ENCODE results near the gene NEK9. TPM values are rescaled to one million over a fixed set of nuclear protein-coding genes. Genes with fewer than 3 reads are reported as not detected.
A peak's percentile ranks its signal among the peaks of the same experiment; 100 is the strongest.
"Not testable (repeated sequence)": the region's sequence is repeated elsewhere in the genome, so short reads cannot be mapped to it uniquely, and the experiment has no call there.

NEK9 gene
- total RNA-seq, 6 donors from 2014 or later, result 37.5 to 96.4 (median 78.9) TPM

GRCh38 chr14:75069121-75069810 lies 57.6 kb downstream of the NEK9 start, which contains the start of gene ZC2HC1C:
Gene ZC2HC1C, plus strand, starts transcription at chr14:75069641. Its CDS starts 933 bp downstream, at chr14:75070574.
- Histone ChIP-seq H3K4me1 (peaks cover 20 to 37% (median 23%) of the 10 kb centered on the region in 4 donors), H3K27me3 (no peaks in the 10 kb centered on the region), H3K4me3 (peak within 1 kb of the TSS; percentile 35 to 58 (median 50)), H3K27ac (peak within 1 kb of the TSS; percentile 83 to 90 (median 90)), H3K9me3 (no peaks in the 10 kb centered on the region), H3K36me3 (no peaks in the 10 kb centered on the region)
- DNase-seq (peak; percentile 96 to 99), ATAC-seq (ENCODE audit: low FRiP score in 2 of 2) (peak; percentile 96)
- WGBS, 2 donors, result 1 to 6% methylated on average over 27 to 47 of the region's 58 CpGs
- peak in 2 of 4 donors; percentile 79 to 88 for TF ChIP-seq EP300 (IDR thresholded peaks at IDR 0.05)
- TF ChIP-seq CTCF (IDR thresholded peaks at IDR 0.05), result peak in 2 of 6 experiments; percentile 14 to 24
- TF ChIP-seq POLR2A (IDR thresholded peaks at IDR 0.05), result peak in 3 of 4 donors; percentile 48 to 77 (median 71)
- TF ChIP-seq POLR2AphosphoS5 (IDR thresholded peaks at IDR 0.05), result peak; percentile 64 to 78

GRCh38 chr14:75068294-75069120 lies 58.3 kb downstream of the NEK9 start:
- DNase-seq (no peak), ATAC-seq (ENCODE audit: low FRiP score in 2 of 2) (peak in 1 of 2 donors; percentile 47)
- Histone ChIP-seq H3K4me1 (peaks cover 20 to 41% (median 25%) of the 10 kb centered on the region in 4 donors), H3K36me3 (no peaks in the 10 kb centered on the region), H3K27ac (peak overlapping the region; percentile 83 to 90 (median 90)), H3K4me3 (peak overlapping the region; percentile 35 to 58 (median 50)), H3K27me3 (no peaks in the 10 kb centered on the region), H3K9me3 (no peaks in the 10 kb centered on the region)
- TF ChIP-seq EP300 (IDR thresholded peaks at IDR 0.05), result no peak
- TF ChIP-seq POLR2AphosphoS5 (IDR thresholded peaks at IDR 0.05), result no peak
- no peak for TF ChIP-seq POLR2A (IDR thresholded peaks at IDR 0.05)
- no peak for TF ChIP-seq CTCF (IDR thresholded peaks at IDR 0.05)
- 22 to 24% methylated on average over 15 of the region's 15 CpGs for WGBS, 2 donors

GRCh38 chr14:75067765-75068164 lies 59.1 kb downstream of the NEK9 start:
- not testable (repeated sequence) for ATAC-seq (ENCODE audit: low FRiP score in 2 of 2)

GRCh38 chr14:75067212-75067611 lies 59.6 kb downstream of the NEK9 start:
- no peaks in the 10 kb centered on the region for H3K27me3 ChIP-seq
- WGBS, 2 donors, result 88 to 93% methylated on average over 1 of the region's 1 CpG
- DNase-seq (no peak), ATAC-seq (ENCODE audit: low FRiP score in 2 of 2) (no peak)
- H3K4me3 ChIP-seq, result no peak overlapping the region
- peaks cover 26 to 52% (median 33%) of the 10 kb centered on the region in 4 donors for H3K4me1 ChIP-seq
- H3K9me3 ChIP-seq, result no peaks in the 10 kb centered on the region
- peak overlapping the region in 1 of 4 donors; percentile 89 for H3K27ac ChIP-seq
- H3K36me3 ChIP-seq, result no peaks in the 10 kb centered on the region
- TF ChIP-seq POLR2A (IDR thresholded peaks at IDR 0.05) (no peak), CTCF (IDR thresholded peaks at IDR 0.05) (no peak), POLR2AphosphoS5 (IDR thresholded peaks at IDR 0.05) (no peak), EP300 (IDR thresholded peaks at IDR 0.05) (no peak)

More at GRCh38 chr14:75067765-75068164, 59.1 kb downstream of the NEK9 start:
- Histone ChIP-seq H3K4me1 (peaks cover 26 to 48% (median 32%) of the 10 kb centered on the region in 4 donors), H3K4me3 (peak overlapping the region in 3 of 4 donors; percentile 50 to 58 (median 50)), H3K27ac (peak overlapping the region; percentile 83 to 90 (median 90))
- not testable (repeated sequence) for H3K27me3 ChIP-seq, H3K36me3 ChIP-seq, DNase-seq, H3K9me3 ChIP-seq
- 83 to 90% methylated on average over 4 of the region's 4 CpGs for WGBS, 2 donors

- no peaks in the 10 kb centered on the region for H3K27me3 ChIP-seq
- peak in 1 of 4 donors; percentile 18 for TF ChIP-seq POLR2A (IDR thresholded peaks at IDR 0.05)
- TF ChIP-seq CTCF (IDR thresholded peaks at IDR 0.05), result no peak
- no peak for ATAC-seq (ENCODE audit: low FRiP score in 2 of 2)
Observed at GRCh38 chr14:75066691-75067090, 60.2 kb downstream of the NEK9 start.

More at GRCh38 chr14:75066691-75067090, 60.2 kb downstream of the NEK9 start:
- H3K36me3 ChIP-seq, result no peaks in the 10 kb centered on the region
- H3K4me3 ChIP-seq, result no peak overlapping the region
- DNase-seq, result no peak
- no peaks in the 10 kb centered on the region for H3K9me3 ChIP-seq
- H3K4me1 ChIP-seq, result peaks cover 26 to 52% (median 33%) of the 10 kb centered on the region in 4 donors
- no peak overlapping the region for H3K27ac ChIP-seq
- 92 to 95% methylated on average over 3 of the region's 3 CpGs for WGBS, 2 donors

Data from upper lobe of left lung (tissue), 6 donors.